Amniotic stem cell (primary cell): ENCODE measurements around the gene SPAG4.

Experiments used
- DNase-seq: peaks from one replicate; lab custom pipeline; 2025; lab: John Stamatoyannopoulos, UW

SPAG4 gene

DNA sequence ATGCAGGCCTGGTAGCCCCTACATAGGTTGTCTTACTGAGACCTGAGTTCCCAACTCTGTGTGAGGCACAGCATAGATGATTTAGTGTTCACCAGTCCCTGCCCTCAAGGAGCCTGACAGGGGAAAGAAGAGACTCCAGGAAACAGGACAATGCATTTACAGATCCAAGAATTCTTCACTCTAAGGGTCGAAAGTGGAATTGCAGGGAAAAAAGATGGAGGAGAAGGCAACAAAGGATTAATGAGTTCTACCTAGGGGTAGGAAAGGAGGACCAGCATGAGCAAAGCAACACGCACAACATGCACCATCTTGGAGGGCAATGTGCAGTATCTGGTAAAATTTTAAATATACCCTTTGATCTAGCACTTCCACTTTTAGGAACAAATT is 5.9 kb downstream of the SPAG4 start:
- DNase-seq: no peak

DNA sequence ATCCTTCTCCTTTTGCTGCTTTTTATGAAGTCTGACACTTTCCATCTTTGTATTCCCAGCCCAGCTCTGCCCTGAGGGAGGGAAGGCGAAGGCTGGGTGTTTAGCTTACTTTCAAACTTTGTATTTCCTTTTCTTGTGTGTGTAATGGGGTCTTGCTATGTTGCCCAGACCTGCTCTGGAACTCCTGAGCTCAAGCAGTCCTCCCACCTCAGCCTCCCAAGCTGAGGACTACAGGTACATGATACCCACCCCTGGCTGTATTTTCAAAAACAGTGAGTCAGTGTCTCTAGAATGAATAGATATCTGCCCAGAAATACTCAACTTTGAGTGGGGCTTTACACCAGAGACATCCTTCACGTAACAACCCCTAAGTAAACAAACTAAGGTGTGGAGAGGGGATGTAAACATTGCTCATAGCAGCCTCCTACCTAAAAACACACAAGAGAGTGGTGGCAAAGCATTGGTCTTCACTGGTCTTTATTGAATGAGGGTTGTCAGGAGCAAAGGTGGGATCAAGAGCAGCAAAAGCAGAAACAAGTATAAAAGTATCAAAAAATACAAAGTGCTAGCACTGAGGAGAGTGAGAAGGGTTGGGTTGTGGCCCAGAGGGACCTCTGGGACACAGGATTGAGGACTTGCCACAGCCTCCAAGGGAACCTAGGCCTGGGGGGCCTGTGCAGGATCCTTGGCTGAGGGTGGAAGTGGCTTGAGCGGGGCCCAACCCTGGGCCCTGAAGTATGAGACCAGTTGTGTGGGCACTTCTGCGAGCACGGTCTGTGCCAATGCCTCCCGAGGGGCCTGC is 10.2 kb downstream of the SPAG4 start:
- no peak for DNase-seq

DNA sequence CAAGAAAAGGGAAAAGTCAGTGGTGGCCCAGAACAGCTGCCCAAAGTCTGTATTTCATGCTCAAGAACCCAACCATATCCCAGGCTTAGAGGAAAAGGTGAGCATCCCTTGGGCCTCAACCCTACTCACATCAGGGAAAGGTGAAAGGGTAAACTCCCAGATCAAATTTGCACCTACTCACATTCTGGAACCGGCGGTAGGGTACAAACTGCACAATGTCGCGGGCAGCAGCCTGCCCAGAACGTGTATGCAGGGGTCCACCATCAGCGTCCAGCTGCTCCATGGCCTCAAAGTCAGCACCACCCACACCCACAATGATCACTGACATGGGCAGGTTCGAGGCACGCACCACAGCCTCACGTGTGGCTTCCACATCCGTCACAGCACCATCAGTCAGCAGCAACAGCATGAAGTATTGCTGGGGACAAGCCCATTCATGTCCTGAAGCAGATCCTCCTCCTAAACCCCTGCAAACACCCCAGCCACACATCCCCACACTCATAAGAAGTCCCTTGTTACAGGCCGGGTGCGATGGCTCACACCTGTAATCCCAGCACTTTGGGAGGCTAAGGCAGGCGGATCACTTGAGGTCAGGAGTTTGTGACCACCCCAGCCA is 10.9 kb downstream of the SPAG4 start:
- DNase-seq: no peak

DNA sequence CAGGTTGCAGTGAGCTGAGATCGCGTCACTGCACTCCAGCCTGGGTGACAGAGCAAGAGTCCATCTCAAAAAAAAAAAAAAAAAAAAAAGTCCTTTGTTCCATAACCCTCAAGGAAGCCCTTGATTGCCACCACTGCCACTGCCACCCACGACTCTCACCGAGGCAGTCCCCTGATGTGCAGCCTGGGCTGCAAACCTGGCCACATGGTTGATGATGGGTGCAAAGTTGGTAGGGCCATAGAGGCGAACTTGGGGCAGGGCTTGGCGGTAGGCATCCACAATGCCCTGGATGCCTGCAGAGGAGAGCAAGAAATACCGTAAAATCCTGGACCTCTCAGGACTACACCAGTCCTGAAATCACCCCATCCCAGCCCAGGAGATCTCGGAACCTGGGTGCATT is 11.5 kb downstream of the SPAG4 start:
- no peak for DNase-seq

DNA sequence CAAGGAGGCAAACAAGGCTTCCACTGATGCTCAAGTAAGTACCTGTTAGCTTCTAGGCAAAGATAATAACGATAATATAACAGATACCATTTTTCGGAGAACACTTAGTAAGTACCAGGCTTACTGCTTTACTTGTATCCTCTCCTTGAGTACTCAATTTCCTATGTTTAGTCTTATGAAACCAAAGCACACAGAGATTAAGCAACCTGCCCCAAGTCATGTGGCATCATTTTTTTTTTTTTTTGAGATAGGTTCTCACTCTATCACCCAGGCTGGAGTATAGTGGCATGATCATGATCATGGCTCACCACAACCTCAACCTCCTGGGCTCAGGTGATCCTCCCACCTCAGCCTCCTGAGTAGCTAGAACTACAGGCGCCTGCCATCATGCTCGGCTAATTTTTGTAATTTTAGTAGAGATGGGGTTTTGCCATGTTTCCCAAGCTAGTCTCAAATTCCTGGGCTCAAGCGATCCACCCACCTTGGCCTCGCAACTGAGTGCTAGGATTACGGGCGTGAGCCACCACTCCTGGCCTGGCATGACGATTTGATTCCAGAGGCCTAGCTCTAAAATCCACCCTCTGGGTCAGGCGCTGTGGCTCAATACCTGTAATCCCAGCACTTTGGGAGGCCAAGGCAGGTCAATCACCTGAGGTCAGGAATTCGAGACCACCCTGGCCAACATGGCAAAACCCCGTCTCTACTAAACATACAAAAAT is 14.0 kb downstream of the SPAG4 start:
- DNase-seq: no peak

DNA sequence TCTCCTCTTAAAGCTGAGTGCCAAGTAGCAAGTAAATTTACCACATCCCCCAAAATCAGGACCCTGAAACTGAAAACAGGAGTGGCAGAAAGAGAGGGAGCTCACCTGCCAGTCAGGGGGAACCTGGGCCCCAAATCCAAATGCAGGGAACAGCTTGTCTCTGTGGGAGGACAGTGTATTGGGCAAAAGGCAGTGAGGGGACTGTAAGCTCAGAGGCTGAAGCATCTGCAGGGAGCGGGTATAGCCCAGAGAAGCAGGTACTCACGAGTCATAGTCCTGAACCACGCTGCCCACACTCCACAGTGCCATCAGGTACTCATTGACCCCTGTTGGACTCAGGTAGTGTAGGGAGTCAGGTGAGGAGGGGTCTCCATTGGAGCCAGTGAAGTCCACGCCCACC is 15.0 kb downstream of the SPAG4 start:
- DNase-seq: no peak

DNA sequence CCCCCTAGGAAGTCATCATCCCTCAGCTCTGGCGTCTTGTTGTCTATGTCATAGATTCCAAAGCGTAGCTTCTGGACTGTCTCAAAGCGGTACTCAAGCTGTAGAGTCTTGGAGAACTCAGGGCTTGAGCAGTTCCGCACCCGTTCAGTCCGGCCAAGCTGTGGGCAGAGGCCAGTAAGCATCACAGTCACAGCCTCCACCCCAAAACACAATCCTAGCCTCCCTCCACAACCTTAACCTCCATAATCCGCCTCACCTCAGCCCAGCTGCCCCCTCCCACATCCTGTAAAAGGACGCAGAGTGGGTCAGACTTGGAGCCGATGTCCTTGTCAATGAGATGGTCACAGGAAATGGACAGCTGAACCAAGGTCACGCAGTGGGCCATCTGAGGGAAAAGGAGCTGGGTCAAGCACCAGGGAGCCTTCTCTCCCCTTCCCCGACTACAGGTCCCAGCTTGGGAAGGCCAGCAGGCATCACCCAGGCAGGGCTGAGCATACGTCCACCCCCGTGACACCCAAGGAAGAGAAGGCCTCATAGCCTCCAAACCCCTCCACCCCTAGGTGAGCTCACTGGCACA is 17.0 kb downstream of the SPAG4 start:
- no peak for DNase-seq

DNA sequence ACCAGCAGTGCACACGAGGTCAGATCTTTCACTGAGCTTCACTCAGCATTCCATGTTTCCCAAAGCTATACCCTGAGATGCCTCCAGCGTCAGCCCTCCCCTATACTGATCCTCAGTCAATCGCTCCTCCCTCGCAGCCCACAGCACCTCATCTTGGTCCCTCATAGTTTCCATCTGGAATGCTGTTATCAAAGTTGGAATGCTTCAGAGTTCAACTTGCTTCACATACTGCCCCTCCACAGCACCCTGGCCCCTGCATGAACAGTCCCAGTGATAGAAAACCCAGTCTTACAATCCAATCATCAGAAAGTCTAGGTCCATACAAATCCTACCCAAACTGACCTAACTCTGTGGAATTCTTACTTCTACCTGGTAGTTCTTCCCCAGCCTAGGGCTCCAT is 20.0 kb downstream of the SPAG4 start:
- DNase-seq: no peak

DNA sequence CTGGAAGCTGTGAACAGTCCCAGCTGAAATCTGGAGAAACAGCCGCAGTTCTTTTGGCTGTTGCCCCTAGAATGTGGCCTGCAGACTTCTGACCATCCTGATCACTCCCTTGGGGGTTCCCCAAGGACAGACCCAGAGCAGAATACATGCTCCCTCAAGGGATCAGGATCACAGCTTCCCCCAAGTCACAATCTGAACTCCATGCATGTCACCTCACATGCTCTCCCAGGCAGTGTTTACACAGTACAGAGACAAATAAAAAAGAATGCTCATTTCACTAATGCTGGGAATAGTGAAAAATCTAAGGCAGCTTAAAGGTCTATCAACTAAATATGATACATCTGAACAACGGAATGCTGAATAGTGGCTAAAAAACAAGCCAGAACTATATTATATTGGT is 20.5 kb downstream of the SPAG4 start:
- DNase-seq: no peak

DNA sequence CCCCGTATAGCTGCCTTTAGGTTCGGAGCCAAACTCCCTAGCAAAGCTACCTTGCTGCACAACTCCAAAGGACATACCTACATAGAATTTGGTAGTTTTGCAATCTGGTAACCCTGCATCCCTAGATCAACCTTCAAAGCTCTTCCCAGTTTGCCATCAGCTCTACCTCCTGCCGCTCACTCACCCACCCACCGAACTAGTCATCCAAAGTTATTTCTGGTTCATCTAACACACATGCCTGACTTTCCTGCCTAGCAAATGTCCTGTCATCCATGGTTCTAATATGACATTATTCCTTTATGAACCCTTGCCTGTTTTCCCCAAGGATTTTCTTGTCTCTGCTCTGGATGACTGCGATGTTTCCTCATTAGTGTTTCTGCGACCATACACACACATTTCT is 21.6 kb downstream of the SPAG4 start:
- no peak for DNase-seq

DNA sequence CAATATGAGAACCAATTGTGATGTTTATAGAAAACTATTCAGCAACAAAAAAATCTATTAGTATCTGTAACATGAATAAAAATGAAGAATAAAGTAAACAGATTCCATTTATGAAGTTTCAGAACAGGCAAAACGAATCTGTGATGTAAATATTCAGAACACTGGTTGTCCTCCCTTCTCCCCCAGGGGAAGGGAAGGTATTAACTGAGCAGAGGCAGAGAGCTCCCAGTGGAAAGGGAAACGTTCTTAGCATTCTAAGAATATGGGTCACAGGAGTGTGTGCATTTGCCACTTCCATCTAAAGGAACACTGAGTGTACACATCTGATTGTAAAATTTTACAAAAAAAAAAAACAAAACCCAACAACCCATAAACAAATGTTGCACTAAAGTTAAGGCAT is 23.1 kb downstream of the SPAG4 start:
- no peak for DNase-seq

DNA sequence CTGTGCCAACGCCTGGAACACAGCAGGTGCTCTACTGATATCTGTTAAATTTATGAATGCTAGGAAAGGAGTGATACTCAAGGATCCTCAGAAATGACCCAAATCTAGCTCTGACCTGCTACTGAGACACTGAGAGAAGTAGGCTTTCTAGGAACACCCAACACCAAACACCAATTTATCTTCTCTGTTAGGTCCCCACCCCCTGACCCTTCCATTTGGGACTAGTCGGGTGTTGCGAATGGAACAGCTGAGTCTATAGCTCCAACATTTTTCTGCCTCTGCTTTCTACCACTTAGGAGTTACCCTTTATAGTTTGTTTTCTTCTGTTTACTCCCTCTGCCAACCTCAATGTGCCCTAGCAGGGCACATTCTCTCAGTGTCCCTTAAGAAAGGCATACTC is 25.1 kb downstream of the SPAG4 start:
- no peak for DNase-seq

DNA sequence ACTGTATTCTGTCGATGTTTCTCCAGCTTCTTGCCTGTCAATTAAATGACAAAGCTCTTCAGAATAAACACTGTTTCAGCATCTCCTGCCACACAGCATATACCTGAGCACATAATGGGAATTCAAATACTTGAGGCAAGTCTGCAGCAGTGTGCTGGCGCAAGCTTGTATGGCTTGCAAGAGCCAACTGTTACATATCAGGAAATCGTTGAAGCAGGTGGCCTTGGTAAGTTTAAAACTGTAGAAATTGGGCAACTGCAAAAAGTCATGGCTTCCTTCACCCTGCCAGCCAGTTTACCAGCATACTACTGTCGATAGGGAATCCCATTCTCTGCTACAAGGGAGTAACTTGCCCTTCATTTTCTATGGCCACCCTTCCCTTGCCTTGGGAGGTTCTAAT is 26.1 kb downstream of the SPAG4 start:
- no peak for DNase-seq

DNA sequence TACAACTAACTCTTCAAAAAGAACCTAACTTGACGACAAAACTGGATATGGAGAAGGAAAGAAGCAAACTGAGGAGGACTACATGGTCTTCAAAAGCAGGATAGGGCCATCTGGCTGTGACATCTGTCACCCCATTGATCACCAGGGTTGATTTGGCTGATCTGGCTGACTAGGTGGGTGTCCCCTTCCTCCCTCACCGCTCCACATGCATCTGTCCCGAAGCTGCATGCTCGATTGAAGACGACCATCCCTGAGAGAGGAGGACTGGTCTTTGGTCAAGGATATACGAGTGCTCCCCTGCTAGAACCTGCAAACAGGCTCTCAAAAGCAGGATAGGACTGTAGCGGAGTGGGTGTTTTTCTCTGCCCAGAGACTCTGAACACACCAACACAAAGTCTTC is 27.4 kb downstream of the SPAG4 start:
- DNase-seq: no peak

DNA sequence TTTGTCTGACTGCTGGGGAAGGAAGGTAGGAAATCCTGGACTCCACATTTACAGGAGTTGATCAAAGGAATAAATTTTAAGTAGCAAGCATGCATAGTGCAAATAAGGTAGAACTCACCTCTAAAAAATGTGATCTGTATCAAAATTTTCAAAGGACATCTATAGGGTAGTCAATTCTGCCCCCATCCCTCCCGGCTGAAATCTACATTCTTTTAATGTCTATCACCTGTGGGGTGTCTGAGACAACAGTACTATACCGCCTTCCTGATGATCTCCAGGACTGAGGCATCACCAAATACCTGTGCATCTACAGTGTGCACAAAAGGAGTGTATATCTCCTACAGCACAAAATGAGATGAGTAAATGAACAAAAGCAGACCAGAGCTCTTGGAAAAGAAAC is 29.2 kb downstream of the SPAG4 start:
- DNase-seq: no peak

DNA sequence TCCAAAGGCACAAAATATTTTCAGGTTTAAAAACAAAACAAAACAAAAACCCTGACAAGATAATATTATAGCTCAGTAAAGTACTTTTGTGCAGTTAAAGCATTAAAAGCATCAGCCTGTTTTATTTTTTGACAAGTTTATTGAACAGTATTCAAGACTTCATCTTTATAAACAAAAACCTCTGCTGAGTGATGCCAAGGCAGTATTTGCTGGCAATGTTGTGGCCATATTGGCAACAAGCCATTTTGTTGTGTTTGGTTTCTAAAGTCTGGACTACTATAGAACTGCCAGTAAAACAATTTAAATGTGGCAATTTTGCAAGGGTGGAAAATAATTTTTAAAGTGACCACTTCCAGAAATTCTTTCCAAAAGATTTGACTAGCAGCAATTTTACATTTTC is 33.2 kb downstream of the SPAG4 start:
- no peak for DNase-seq

DNA sequence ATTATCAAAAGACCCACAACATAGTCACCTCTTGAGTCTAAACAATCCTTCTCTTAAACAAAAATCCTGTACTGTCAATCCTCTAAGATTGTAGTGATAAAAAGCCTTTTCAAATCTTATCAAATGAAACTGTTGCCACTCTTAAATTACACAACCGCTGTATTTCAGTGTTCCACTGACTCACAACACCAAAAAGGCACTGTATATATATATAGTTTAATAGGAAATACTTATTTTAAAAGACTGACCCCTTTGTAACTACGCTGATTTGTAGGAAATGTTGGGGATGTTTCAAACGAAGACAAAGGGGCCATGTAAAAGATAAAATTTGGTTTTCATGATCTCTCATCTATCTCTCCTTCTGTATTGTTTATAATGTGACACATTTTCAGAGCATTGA is 35.0 kb downstream of the SPAG4 start:
- no peak for DNase-seq

DNA sequence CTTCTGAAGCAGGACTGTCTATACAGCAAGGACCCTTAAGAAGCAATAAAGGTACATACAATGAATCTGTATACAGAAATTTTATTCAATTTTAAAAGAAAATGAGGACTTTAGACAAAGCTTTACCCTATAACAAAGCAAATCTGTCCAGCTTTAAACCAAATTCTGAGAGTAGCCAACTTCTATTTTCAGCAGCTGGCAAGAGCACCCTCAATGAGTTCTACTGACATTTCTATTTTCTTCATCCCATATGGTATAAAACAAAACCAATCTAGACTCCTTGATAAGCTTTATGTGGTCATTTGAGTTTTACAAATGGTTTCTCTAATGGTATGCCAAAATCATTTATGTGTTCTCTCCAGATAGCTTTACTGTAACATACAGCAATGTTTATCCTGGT is 36.3 kb downstream of the SPAG4 start:
- DNase-seq: no peak

DNA sequence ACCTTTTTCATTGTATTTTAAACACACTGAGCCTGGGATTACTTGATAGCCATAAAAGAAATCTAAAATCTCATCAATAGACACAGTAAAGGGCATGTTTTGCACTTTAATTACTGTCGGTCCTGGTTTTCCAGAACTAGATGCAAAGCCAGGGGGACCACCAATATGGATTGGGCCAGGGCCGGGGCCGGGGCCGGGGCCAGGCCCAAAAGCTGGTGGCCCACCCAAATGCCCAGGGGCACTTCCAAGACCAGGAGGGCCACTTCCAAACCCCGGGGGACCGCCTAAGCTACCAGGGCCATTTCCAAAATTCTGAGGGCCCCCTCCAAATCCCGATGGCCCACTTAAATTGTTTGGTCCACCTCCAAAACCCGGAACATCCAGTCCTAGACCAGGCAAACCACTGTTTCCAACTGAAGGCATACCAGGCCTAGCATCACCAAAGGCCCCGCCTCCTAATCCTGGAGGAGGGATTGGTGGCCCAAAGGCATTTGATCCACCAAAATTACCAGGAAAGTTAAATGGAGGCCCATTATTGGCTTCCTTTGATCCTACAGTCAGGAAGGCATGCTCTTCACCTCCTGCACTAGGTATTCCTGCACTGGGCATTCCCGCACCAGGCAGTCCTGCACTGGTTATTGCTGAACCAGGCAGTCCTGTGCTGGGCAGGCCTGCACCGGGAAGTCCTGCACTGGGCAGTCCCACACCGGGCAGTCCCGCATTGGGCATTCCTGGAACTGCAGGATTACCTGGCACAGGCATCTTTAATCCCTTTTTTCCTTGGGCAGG is 37.2 kb downstream of the SPAG4 start:
- DNase-seq: no peak

DNA sequence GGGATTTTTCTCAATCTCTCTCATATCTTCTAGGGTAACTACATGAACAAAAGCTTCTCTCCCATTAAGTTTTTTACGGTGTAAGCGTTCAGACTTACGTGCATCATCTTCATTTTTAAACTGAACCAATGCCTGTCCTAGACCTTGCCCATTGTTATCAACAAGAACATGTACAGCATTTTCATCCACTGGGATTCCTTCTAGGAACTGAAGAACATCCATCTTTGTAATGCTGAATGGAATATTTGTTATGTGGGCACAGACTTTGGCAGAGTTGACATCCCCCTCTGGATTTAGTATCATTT is 37.8 kb downstream of the SPAG4 start:
- no peak for DNase-seq

DNA sequence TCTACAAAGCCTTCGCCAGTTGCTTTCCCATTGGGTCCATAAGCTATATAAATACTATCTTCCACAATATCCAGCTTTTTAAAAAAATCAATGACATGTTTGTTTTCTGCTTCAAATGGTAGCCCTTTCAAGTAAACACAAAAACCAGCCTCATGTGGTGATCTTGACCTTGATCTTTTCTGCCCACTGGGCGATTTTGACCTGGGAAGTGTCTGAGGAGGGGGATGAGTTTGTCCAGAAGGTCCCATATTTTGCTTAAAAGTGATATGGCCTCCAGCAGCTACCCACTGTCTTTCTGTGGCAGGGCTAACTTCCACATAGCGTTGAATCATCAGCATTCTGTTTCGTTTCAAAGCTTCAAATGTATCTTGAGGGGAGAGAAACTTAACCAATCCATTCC is 38.3 kb downstream of the SPAG4 start:
- no peak for DNase-seq

DNA sequence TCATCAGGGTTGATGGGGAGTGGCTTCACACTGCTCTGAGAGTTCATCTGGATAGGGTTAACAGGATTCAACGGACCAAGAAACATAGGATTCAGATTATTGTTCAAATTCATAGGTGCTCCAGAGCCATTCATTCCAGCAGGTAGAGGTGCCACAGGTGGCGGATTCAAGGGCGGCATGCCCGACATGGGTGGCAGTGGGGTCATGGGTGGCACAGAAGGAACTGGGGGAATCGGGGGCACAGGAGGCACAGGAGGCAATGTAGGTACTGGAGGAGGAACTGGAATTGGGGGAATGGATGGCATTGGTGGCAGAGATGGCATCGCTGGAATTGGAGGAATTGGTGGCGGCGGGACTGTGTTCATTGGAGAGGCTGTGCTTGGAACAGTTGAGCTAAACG is 38.8 kb downstream of the SPAG4 start:
- DNase-seq: no peak

DNA sequence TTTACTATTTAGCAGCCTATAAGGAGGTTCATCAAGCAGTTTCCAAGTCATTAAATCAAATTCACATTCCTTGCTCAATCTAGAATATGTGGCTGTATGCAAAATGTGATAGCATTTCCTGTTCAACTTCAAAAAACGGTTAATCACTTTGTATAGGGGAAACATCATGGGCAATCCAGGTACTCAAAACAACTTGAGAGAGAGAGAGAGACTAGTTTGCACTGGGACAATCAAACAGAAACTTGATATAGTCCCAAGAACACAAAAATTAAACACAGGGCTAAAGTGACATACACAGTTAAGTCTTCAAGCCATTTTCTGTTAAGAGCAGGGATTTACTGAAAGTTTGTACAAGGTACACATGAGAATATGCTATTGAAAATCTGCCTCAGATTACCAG is 41.6 kb downstream of the SPAG4 start:
- no peak for DNase-seq
